NCI-H2196 treated with DMSO at 0.1 percent for 48 hours (cell line): ENCODE data around the gene IMPDH2.

Experiments
- DNase-seq: peaks from one replicate; lab custom pipeline; 2025; ENCODE audit not compliant: unreplicated experiment; lab: John Stamatoyannopoulos, UW

The IMPDH2 gene

GRCh38 chr3:48984663-48985062, 44.5 kb downstream of the IMPDH2 start:
- DNase-seq, result no peak

- DNase-seq, result no peak
Measured at GRCh38 chr3:48983096-48983495, 46.1 kb downstream of the IMPDH2 start.

GRCh38 chr3:48982686-48983085, 46.5 kb downstream of the IMPDH2 start:
- DNase-seq, result no peak

- DNase-seq, result no peak
Measured at GRCh38 chr3:48982016-48982415, 47.2 kb downstream of the IMPDH2 start.

GRCh38 chr3:48980295-48980694, 48.9 kb downstream of the IMPDH2 start:
- no peak for DNase-seq

DNA sequence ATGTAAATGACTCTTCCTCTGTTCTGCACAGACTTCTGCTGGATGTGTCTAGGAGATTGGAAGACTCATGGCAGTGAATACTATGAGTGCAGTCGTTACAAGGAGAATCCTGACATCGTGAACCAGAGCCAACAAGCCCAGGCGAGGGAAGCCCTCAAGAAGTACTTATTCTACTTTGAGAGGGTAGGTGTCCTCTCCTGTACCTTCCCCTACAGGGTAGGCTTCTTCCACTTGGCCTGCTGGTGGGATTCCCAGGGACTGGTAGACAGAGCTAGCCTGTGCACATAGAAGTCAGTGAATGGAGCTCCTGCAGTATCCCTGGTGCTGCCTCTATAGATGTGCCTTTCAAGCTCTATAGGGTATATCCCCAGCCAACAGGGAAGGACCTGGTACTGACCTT, 49.7 kb downstream of the IMPDH2 start:
- no peak for DNase-seq
